K562 treated with DMSO at 1 percent for 24 hours (cell line): Measurements from ENCODE around the gene SFRP2. TPM values are rescaled to one million over a fixed set of nuclear protein-coding genes. Genes with fewer than 3 reads are reported as not detected.

Experiments used
- total RNA-seq: library from RNA; unstranded; fragments of 300-600 nt; gene quantifications from 2 replicates; pipeline ENCODE4 v1.2.3, GENCODE V29; 2022; ENCODE audit warnings: low read depth; ENCODE audit not compliant: insufficient read depth

Gene SFRP2
- total RNA-seq, result not detected in 2 replicates

GRCh38 chr4:153788413-153789276, at the start of gene SFRP2:
TSS of gene SFRP2 (minus strand) at chr4:153789083. CDS start at chr4:153788835, 248 bp downstream.

GRCh38 chr4:153759407-153760316, 29.2 kb downstream of the SFRP2 start, which contains the start of gene RNF175:
TSS of gene RNF175 (minus strand) at chr4:153760024. CDS start at chr4:153759862, 162 bp downstream.

Other genes starting within 250 kb of the SFRP2 start
- gene TLR2, start 104.8 kb downstream of the SFRP2 start, total RNA-seq, result not detected in 2 replicates
- gene RNF175, start 29.1 kb downstream of the SFRP2 start, total RNA-seq, result not detected in 2 replicates